Activated CD8-positive, alpha-beta memory T cell treated with anti-CD3 and anti-CD28 coated beads for 36 hours (primary cell): Measurements from ENCODE around the gene RPL41. TPM values are rescaled to one million over a fixed set of nuclear protein-coding genes. Genes with fewer than 3 reads are reported as not detected.

Experiments used
- CTCF ChIA-PET: fragments of 350-600 bp; sonication (Branson Sonifier 250); formaldehyde crosslinking; loops from one replicate; lab custom pipeline; 2021; ENCODE audit warnings: antibody characterized with exemption; lab: Charles Lee
- POLR2A ChIA-PET: fragments of 350-600 bp; sonication (Branson Sonifier 250); formaldehyde crosslinking; loops from one replicate; lab custom pipeline; 2021; ENCODE audit warnings: antibody characterized with exemption; lab: Charles Lee
- total RNA-seq, 2 experiments: library from RNA; stranded (reverse); gene quantifications; one replicate each; pipeline ENCODE4 v1.2.3, GENCODE V29; 2021

Gene RPL41
- total RNA-seq, 2 experiments from 2014 or later, result 5,323 to 5,325 TPM

DNA sequence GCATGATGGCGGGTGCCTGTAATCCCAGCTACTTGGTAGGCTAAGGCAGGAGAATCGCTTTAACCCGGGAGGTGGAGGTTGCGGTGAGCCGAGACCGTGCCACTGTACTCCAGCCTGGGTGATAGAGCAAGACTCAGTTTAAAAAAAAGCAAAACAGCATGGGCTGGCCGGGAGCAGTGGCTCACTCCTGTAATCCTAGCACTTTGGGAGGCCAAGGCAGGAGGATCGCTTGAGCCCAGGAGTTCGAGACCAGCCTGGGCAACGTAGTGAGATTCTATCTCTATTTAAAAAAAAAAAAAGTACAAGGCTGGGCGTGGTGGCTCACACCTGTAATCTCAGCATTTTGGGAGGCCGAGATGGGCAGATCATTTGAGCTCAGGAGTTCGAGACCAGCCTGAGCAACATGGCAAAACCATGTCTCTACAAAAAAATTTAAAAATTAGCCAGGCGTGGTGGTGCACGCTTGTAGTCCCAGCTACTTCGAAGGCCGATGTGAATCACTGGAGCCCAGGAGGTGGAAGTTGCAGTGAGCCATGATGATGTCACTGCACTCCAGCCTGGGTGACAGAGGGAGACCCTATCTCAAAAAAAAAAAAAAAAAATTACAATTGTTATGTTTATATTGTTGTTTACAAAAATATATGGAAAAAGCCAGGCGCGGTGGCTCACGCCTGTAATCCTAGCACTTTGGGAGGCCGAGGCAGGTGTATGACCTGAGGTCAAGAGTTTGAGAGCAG lies 40.2 kb downstream of the RPL41 start:
- POLR2A ChIA-PET, result interaction anchor here (0.7 kb wide), 3 partner anchors 27 to 165 kb away, joined by 3 to 4 read pairs (median 3); no protein-coding TSS in a partner anchor
- CTCF ChIA-PET, result interaction anchor here (0.6 to 1.3 kb wide), 5 partner anchors 25 to 195 kb away, joined by 3 to 6 read pairs (median 3); partner anchors contain the start of gene SMARCC2

DNA sequence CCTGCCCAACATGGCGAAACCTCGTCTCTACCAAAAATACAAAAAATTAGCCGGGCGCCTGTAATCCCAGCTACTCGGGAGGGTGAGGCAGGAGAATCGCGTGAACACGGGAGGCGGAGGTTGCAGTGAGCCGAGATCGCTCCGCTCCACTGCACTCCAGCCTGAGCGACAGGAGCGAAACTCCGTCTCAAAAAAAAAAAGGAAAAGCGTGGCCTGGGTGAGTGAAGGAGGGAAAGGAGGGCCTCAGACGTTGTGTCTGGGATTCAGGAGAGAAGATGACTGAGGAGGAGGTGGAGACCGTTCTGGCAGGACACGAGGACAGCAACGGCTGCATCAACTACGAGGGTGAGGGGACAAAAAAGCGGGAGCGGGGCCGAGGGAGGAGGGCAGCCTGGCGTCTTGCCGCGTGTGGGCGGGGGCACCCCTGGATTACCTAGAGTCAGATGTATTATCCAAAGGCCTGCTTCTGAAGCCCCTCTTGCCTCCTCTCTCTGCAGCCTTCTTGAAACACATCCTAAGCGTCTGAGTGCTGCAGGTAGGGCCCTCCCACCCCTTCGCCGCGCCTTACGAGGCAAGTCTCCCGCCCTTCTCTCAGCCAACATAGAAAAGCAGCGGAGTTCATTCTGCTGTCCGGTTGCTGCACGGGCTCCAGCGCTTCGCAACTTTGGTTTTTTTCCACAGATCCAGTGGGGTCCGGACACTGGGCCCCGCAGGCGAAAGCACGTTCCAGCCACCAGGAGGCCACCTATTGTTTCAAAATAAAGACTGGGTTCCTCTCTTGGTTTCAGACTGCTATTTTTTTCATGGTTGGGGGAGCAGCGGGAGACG lies 41.0 kb downstream of the RPL41 start:
- POLR2A ChIA-PET, result interaction anchor here (0.7 to 2.1 kb wide), 7 partner anchors 27 to 166 kb away, joined by 3 to 6 read pairs (median 4); partner anchors contain the start of genes ESYT1, PA2G4, SMARCC2 and ZC3H10
- CTCF ChIA-PET, result interaction anchor here (1.0 kb wide), 1 partner anchor 31 kb away, joined by 5 read pairs; no protein-coding TSS in a partner anchor

DNA sequence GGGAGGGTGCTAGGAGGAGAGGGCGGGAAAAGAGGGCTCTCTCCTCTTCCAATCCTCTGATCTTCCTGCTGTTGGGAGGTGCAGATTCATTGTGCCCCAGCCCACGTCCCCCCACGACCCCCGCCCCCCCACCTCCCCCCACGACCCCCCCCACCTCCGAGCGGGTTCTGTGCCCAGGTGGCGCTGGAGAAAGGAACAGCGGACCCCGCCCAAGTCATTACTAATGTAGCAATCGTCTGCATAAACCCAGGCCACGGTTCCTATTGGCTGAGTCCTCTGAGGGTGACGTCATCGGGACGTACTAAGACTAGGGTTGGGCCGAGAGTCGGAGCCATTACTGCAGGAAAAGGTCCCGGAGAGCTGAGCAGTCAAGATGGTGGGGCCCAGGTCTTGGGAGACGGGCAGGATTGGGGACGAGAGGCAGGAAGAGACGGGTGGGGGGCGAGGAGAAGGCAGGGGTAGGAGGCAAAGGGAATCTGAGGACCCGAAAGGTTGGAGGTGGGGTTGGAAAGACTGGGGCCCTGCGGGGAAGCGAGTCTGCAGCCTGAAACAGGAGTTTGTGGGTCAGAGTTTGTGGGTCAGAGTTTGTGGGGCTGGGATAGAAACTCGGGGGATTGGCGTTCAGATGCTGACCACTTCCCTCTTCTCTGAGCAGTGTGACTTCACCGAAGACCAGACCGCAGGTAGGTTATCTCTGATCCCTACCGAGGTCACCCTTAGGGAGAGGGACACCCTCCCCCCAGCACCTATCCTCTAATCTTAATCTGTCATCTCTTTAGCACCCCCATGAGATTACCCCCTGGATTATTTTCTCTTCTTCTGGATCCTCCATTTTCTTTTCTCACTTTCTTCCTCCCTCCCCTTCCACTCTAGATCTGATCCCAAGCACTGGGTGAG lies 41.8 kb downstream of the RPL41 start, which contains the start of gene MYL6:
MYL6 (plus strand) TSS at position 331 of the 897 bp plus-strand sequence; CDS start at position 374, 43 bp downstream.
- ChIA-PET CTCF (interaction anchor here (1.3 to 2.0 kb wide), 2 partner anchors 31 to 38 kb away, joined by 4 to 9 read pairs; partner anchors contain the start of gene ESYT1), POLR2A (interaction anchor here (0.6 to 2.1 kb wide), 5 partner anchors 22 to 54 kb away, joined by 3 to 6 read pairs (median 4); partner anchors contain the start of genes ESYT1, PA2G4, SMARCC2 and ZC3H10)

DNA sequence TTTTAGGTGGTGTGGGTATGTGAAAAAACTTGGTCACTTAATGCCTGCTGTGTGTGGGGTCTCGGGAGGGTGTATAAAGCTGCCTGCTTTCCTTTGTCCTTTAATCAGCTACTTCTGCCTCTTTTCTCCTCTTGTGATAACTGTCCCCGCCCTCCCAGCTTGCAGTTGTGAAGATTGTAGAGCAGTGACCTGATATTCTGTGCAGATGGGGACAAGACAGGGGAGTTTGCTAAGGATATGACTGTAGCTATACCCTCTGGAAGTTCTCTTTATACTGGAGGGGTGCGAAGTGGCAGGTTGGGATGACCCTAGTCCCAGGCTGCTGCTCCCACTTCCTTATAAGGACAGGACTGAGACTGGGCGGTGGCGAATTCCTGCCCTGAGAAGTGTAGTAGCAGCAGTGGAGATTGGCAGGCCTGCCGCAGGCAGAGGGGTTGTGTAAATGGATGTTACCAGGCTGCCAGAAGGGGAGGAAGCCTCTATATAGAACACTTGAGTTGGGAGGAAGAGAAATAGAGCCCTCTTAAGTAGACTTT lies 42.6 kb downstream of the RPL41 start:
- ChIA-PET POLR2A (interaction anchor here (1.4 to 2.1 kb wide), 3 partner anchors 31 to 41 kb away, joined by 4 to 6 read pairs (median 4); partner anchors contain the start of genes ESYT1, SMARCC2 and ZC3H10), CTCF (interaction anchor here (0.5 to 2.0 kb wide), 6 partner anchors 15 to 39 kb away, joined by 3 to 9 read pairs (median 3); partner anchors contain the start of genes ESYT1 and SMARCC2)

DNA sequence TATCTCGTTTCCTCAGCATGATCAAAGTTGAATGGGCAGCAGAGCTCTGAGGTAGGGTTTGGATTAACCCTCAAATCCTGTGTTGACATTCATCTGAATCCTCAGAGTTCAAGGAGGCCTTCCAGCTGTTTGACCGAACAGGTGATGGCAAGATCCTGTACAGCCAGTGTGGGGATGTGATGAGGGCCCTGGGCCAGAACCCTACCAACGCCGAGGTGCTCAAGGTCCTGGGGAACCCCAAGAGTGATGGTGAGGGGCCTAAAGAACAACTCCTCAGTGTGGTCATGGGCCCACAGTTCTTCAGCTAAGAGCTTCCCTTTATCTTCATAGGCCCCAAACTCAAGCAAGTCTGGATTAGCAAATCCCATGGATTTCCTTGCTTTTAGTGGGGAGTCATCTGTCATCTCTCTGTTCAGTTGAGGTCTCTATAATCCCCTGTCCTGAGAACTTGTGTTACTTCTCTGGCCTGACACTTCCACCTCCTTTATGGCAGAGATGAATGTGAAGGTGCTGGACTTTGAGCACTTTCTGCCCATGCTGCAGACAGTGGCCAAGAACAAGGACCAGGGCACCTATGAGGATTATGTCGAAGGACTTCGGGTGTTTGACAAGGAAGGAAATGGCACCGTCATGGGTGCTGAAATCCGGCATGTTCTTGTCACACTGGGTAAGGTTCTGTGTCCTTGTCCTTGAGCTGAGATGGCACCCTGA lies 43.2 kb downstream of the RPL41 start:
- CTCF ChIA-PET, result interaction anchor here (0.5 to 2.0 kb wide), 8 partner anchors 14 to 413 kb away, joined by 3 to 9 read pairs (median 3); partner anchors contain the start of genes ESYT1 and SMARCC2
- POLR2A ChIA-PET, result interaction anchor here (1.5 to 2.1 kb wide), 3 partner anchors 32 to 42 kb away, joined by 4 to 6 read pairs (median 4); partner anchors contain the start of genes ESYT1 and ZC3H10

DNA sequence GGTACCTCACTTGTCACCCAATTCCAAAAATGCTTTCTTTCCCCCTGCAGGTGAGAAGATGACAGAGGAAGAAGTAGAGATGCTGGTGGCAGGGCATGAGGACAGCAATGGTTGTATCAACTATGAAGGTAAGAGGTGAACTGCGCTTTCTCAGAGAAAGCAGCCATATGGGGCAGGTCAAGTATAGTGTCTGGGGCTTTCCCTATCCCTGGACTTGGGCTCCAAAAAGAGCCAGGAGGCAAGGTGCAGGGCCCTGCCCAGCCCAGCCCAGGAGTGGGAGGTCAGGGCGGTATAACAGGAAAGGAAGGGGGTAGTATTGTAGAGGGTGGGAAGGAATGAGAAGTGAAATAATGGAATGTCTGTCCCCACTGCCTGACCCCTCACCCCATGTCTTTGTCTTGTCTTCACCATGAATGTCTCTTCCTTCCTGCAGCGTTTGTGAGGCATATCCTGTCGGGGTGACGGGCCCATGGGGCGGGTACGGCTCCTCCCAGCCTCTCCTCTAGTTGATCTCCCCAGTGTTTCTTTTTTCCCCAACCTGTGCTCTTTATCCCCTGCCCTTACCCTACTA lies 43.8 kb downstream of the RPL41 start:
- ChIA-PET CTCF (interaction anchor here (0.6 to 2.0 kb wide), 5 partner anchors 14 to 413 kb away, joined by 3 to 9 read pairs (median 3); partner anchors contain the start of gene ESYT1), POLR2A (interaction anchor here (1.3 to 1.5 kb wide), 3 partner anchors 12 to 42 kb away, joined by 3 to 5 read pairs (median 4); partner anchors contain the start of gene ZC3H10)

DNA sequence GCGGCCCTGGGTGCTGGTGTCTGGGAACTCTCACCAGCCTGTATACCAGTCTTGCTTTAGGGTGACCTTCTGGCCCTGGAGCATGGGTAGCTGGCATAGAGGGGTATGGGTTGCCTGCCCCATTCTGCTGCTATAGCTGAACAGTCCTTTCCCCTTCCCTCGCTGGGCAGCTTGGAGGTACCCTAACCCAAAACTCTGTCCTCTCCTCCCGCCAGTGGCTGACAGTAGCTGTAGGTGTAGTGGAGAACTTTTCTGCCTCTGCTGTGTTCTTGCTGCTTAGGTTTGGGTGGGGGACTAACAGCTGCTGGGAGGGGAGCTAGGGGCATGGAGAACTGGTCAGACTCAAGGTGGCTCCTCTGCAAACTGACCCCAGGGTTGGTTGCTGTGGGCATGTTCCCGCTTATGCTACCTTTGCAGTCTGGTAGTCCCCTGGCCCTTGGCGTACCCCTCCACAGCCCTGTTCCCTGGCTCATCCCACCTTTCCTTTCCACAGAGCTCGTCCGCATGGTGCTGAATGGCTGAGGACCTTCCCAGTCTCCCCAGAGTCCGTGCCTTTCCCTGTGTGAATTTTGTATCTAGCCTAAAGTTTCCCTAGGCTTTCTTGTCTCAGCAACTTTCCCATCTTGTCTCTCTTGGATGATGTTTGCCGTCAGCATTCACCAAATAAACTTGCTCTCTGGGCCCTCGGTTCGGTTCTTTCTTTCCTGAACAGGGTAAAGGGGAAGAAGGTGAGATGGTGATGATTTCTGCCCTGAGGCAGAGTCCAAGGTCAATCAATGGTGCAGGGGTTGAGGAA lies 44.7 kb downstream of the RPL41 start:
- CTCF ChIA-PET, result interaction anchor here (0.6 to 2.9 kb wide), 5 partner anchors 10 to 62 kb away, joined by 3 to 8 read pairs (median 3); partner anchors contain the start of gene MYL6B
- POLR2A ChIA-PET, result interaction anchor here (0.6 to 1.5 kb wide), 7 partner anchors 9 to 380 kb away, joined by 3 to 7 read pairs (median 4); partner anchors contain the start of genes MYL6B, RPL41 and ZC3H10

DNA sequence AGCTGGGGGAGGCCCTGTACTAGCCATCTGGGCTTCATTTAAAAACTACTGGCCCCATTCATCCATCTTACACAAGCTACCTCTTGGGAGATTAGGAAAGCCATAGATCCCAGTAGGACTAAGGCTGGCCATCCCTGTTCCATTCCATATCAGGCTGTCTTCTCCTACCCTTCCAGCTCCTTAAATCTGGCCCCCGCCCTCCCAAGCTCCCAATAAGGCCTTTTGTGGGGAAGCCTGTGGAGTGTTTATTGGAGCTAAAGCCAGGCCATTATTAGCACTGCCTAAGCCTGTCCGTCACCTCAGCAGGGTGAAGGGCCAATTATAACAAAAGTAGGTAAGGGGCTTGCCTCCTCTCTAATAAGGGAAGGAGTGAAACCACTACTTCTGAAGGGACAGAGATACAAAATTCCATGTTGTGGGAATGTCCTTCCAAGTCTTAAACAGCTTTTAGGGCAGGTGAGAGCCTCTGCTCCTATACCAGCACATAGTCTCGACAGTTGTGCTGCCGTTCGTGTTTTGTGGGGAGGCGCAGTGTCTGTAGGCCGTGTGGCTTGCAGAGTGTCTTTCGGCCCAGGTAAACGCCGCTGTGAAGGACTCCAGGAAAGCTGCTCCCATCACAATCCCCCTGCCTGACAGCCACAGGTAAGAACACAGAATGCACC lies 45.4 kb downstream of the RPL41 start:
- ChIA-PET POLR2A (interaction anchor here (0.6 to 1.5 kb wide), 8 partner anchors 10 to 381 kb away, joined by 3 to 7 read pairs (median 3); partner anchors contain the start of genes MYL6B and RPL41), CTCF (interaction anchor here (0.9 to 2.9 kb wide), 8 partner anchors 11 to 96 kb away, joined by 3 to 9 read pairs (median 5); partner anchors contain the start of genes ANKRD52, MYL6B and SMARCC2)

DNA sequence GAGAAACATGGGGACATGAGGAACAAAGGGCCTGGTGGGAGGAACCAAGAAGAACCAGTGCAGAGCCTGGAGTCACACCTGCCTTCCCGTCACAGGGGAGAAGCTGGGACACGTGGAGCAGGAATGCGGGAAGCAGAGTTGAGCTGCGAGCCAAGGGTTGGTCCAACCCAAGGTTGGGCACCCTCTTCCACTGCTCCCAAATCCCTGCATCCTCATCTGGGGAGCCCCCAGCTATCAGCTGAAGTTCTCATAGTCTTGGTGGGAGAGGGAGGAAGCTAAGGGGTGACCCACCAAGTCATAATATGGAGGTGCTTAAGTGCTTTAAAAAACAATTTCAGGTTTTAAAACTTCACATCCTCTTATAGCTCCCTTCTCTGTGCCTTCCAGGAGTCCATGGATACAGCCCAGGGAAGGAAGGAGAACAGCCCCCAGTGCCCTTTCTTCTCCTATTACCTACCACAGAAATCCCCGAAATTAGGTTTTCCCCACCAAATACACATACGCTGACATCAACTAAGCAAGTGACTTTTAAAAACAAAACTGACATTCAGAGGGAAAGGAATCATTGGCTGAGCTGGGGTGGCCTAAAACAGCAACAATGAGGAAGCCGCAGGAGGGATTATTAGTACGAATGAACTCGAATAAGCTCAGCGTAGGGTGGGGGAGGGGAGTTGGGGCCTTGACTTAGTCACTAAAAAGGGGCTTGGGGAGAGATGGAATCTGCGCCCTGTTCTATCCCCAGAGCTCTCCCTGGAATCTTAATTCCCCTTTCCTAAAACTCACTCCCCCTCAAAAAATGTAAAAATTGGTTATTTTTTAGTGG lies 46.2 kb downstream of the RPL41 start:
- ChIA-PET POLR2A (interaction anchor here (0.6 to 1.5 kb wide), 7 partner anchors 11 to 1834 kb away, joined by 3 to 7 read pairs (median 3); partner anchors contain the start of genes ESYT1, MYL6B and ZC3H10), CTCF (interaction anchor here (0.8 to 2.9 kb wide), 7 partner anchors 12 to 95 kb away, joined by 3 to 9 read pairs (median 7); partner anchors contain the start of genes ANKRD52, MYL6B and SMARCC2)

DNA sequence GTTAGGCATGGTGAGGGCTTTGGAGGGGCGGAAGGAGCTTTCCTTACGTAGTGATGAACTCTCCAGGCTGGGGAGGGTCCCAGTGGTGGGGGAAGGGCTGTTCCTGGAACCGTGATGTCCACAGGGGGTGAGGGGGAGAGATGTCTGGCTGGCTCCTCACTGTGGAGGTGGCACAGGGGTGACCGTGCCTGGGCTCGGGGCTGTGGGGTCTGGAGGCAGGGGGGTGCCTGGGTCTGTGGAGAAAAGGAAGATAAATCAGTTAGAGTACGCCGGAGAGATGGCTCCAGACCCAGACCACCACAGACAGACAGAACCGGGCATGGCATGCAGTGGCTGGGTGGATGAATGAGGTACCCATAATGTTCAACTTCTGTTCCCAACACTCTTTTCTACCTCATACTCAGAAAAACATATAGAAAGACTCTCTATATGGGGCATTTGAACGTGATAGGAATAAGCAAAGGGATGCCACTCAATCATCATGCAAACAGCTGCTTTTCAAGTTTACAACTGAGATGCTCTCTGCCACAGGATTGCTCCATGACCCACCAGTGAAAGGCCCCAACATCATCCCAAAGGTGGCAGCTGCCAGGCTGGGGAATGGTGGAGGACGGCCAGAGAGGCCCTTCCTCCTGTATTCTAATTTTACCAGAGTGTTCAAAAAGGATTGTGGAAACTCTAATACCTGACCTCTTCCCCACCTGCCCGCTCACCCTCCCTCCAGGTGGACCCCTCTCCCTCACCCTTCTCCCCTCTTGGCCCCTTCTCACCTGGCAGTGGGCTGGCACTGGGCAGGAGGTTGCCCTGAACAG lies 47.3 kb downstream of the RPL41 start:
- ChIA-PET CTCF (interaction anchor here (0.8 to 2.9 kb wide), 5 partner anchors 18 to 44 kb away, joined by 3 to 9 read pairs (median 8); partner anchors contain the start of gene SMARCC2), POLR2A (interaction anchor here (0.8 to 1.4 kb wide), 2 partner anchors 12 to 35 kb away, joined by 3 to 6 read pairs; partner anchors contain the start of gene ESYT1)

DNA sequence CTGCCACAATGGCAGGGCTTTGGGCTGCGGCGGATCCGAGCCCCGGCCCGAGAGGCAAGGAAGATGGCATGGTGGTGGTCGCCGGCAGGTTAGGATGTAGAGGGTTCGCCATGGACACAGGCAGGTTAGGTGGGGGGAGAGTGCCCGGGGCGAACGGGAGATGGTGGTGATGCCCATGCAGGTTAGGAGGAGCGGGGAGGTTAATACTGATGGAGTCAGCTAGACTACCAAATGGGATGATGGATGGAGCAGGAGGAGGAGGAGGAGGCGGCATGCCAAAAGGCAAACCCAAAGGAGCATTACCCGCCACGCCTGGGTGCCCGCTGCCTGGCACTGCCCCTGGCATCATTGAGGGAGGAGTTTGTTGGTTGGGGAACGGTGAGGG lies 47.9 kb downstream of the RPL41 start:
- POLR2A ChIA-PET, result no interaction called here
- CTCF ChIA-PET, result interaction anchor here (1.4 to 2.9 kb wide), 2 partner anchors 17 to 45 kb away, joined by 3 to 8 read pairs; no protein-coding TSS in a partner anchor

DNA sequence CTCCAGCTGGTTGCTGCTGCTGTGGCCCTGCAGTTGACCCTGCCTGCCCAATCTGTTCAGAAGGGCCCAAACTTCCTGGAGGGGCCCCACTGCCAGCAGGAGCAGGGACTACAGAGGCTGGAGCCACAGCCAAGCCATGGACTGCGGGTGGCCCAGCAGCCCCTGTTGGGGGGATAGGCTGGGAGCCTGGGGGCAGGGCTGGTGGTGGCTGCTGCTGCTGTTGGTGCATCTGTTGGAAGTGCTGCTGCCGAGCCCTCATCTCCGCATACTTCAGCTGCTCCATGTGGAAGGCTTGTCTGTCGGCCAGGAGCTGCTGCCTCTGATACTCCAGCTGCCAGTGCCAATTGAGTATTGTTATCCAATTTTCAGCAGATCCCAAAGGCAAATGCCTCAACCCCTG lies 48.9 kb downstream of the RPL41 start:
- POLR2A ChIA-PET, result no interaction called here

More for the DNA sequence above, 48.9 kb downstream of the RPL41 start:
- CTCF ChIA-PET, result interaction anchor here (1.4 kb wide), 1 partner anchor 16 kb away, joined by 3 read pairs; no protein-coding TSS in a partner anchor
